ENCODE data around the gene STAC2.
A peak's percentile ranks its signal among the peaks of the same experiment; 100 is the strongest.

Gene STAC2

DNA sequence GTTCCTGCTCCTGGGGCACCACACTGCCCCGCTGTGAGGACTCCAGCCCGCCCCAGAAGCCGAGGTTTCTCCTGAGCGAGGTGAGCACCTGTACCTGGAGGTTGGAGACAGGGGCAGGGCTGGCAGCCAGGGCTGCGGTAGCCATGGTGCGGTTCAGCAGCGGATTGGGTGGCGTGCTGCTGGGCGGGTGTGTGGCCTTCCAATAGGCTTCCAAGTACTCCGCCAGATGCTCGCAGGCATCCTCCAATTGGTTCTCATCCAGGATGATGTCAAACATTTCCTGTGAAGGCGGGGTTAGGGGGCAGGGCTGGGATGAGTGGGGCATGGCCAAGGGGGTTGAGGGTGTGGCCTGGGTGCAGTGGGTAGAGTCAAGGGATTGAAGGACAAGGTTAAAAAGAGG, 48.5 kb downstream of the STAC2 start:
- Histone ChIP-seq H3K27ac (replicated peaks; ENCODE audit: low read length) (no peak overlapping the region), H3K36me3 (replicated peaks in 1 of 2; ENCODE audit: control insufficient read depth in 2 of 2, insufficient read depth in 2 of 2, low read length in 2 of 2) (peaks cover 12 to 51% of the 10 kb centered on the region in 2 donors), H2BK15ac (ENCODE audit: low read length) (no peak overlapping the region), H2BK5ac (ENCODE audit: low read length) (no peak overlapping the region), H3K4ac (ENCODE audit: low read length) (no peak overlapping the region), H2AFZ (ENCODE audit: low read length) (no peak overlapping the region), H3K79me1 (ENCODE audit: low read depth, low read length) (no peaks in the 10 kb centered on the region), H2BK12ac (ENCODE audit: low read length) (no peak overlapping the region), H4K8ac (ENCODE audit: low read depth, low read length) (no peak overlapping the region), H3K4me1 (ENCODE audit: control insufficient read depth in 2 of 2, insufficient read depth in 1 of 2, low read depth in 1 of 2, low read length in 2 of 2) (peaks cover 0 to 8% of the 10 kb centered on the region in 2 donors), H3K9me3 (replicated peaks in 1 of 2; ENCODE audit: control insufficient read depth in 2 of 2, insufficient read depth in 1 of 2, low read depth in 1 of 2, low read length in 2 of 2) (no peaks in the 10 kb centered on the region), H3K4me3 (ENCODE audit: low read length in 2 of 2) (no peak overlapping the region), H3K14ac (ENCODE audit: low read length) (no peak overlapping the region), H3K9ac (ENCODE audit: low read depth, low read length, poor library complexity) (no peak overlapping the region), H3K27me3 (ENCODE audit: control insufficient read depth in 3 of 3, insufficient read depth in 3 of 3, low read depth in 1 of 3, low read length in 3 of 3) (no peaks in the 10 kb centered on the region), H3K4me2 (ENCODE audit: insufficient read depth, low read length, poor library complexity, severe bottlenecking) (no peak overlapping the region), H2AK5ac (ENCODE audit: low read depth, low read length) (no peak overlapping the region), H3K18ac (ENCODE audit: low read length) (no peak overlapping the region), H4K91ac (ENCODE audit: low read depth, low read length, poor library complexity) (no peak overlapping the region), H2BK120ac (ENCODE audit: low read depth, low read length) (no peak overlapping the region), H3K23ac (ENCODE audit: low read depth, low read length, poor library complexity) (no peak overlapping the region)
- no CpG with 5 or more reads among the region's 12 CpGs for WGBS, 2 donors (ENCODE audit: extremely low coverage in 2 of 2, insufficient read length in 2 of 2, insufficient replicate concordance in 1 of 2)
- no peak for DNase-seq (ENCODE audit: low spot score)

DNA sequence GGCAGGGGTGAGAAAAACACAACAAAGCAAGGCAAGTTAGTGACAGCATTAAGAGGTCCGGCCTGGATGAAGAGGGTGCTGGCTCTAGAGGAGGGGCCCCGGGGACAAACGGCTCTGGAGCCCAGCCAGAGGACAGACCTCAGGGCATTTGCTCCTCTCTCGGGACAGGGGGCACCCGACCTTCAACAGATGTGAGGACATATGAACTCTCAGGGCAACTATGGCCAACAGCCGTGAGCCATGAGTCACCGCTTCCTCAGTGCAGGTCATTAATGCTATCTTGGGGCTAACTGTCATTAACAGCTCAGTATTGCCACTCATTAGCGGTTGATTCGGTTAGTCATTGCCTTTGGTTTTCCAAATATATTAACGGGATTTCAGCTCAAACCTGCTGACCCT, 50.1 kb downstream of the STAC2 start:
- no peak overlapping the region for H3K23ac ChIP-seq (ENCODE audit: low read depth, low read length, poor library complexity)
- no peak overlapping the region for H3K4ac ChIP-seq (ENCODE audit: low read length)
- H2BK120ac ChIP-seq (ENCODE audit: low read depth, low read length) = no peak overlapping the region
- no peaks in the 10 kb centered on the region for H3K27me3 ChIP-seq (ENCODE audit: control insufficient read depth in 3 of 3, insufficient read depth in 3 of 3, low read depth in 1 of 3, low read length in 3 of 3)
- H3K14ac ChIP-seq (ENCODE audit: low read length) = no peak overlapping the region
- H3K27ac ChIP-seq (replicated peaks; ENCODE audit: low read length) = no peak overlapping the region
- H4K91ac ChIP-seq (ENCODE audit: low read depth, low read length, poor library complexity) = no peak overlapping the region
- H3K4me2 ChIP-seq (ENCODE audit: insufficient read depth, low read length, poor library complexity, severe bottlenecking) = no peak overlapping the region
- no peak overlapping the region for H2BK5ac ChIP-seq (ENCODE audit: low read length)
- H3K4me3 ChIP-seq (ENCODE audit: low read length in 2 of 2) = no peak overlapping the region
- no peaks in the 10 kb centered on the region for H3K9me3 ChIP-seq (replicated peaks in 1 of 2; ENCODE audit: control insufficient read depth in 2 of 2, insufficient read depth in 1 of 2, low read depth in 1 of 2, low read length in 2 of 2)
- no peak overlapping the region for H3K9ac ChIP-seq (ENCODE audit: low read depth, low read length, poor library complexity)
- H2BK15ac ChIP-seq (ENCODE audit: low read length) = no peak overlapping the region
- H3K79me1 ChIP-seq (ENCODE audit: low read depth, low read length) = no peaks in the 10 kb centered on the region
- WGBS, 2 donors (ENCODE audit: extremely low coverage in 2 of 2, insufficient read length in 2 of 2, insufficient replicate concordance in 1 of 2) = no CpG with 5 or more reads among the region's 10 CpGs
- no peak overlapping the region for H2AFZ ChIP-seq (ENCODE audit: low read length)
- H2AK5ac ChIP-seq (ENCODE audit: low read depth, low read length) = no peak overlapping the region
- H2BK12ac ChIP-seq (ENCODE audit: low read length) = no peak overlapping the region
- no peak overlapping the region for H4K8ac ChIP-seq (ENCODE audit: low read depth, low read length)
- no peak overlapping the region for H3K18ac ChIP-seq (ENCODE audit: low read length)
- H3K36me3 ChIP-seq (replicated peaks in 1 of 2; ENCODE audit: control insufficient read depth in 2 of 2, insufficient read depth in 2 of 2, low read length in 2 of 2) = peaks cover 8 to 38% of the 10 kb centered on the region in 2 donors
- DNase-seq (ENCODE audit: low spot score) = no peak
- H3K4me1 ChIP-seq (ENCODE audit: control insufficient read depth in 2 of 2, insufficient read depth in 1 of 2, low read depth in 1 of 2, low read length in 2 of 2) = peaks cover 0 to 9% of the 10 kb centered on the region in 2 donors

DNA sequence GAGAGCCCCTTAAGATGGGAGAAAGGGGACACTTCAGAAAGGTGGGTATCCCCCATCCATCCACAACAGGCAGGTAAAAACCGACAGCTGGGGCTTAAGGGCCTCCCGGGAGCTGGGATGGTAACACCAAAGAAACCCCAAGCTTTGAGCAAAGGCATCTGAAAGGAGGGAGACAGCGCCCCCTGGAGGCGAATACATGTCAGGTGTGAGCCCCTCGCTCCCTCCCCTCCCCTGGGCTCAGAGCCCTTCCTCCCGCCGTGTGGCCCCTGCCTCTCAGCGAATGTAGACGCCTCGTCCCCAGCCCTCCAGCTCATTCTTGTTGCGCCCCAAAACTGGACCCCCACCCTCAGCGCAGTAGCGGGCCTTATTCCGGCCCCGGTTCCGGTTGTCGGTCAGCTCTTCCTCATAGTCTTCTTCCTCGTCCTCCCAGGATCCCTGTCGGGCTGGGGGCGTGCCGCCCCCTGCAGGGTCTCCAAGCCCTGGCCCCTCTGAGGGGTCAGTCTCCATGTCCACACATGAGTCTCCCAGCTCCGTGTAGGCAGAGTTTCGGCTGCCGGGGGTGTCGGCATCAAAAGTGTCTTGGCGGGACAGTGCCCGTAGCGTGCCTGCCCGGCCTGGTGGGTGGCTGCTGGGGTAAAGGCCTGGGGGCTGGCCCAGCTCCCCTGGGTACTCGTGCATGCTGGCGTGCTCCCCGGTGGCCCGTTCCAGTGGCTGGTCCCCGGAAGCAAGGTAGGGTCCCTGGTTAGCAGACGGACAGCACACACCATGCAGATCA, 50.6 kb downstream of the STAC2 start:
- Histone ChIP-seq H3K36me3 (replicated peaks in 1 of 2; ENCODE audit: control insufficient read depth in 2 of 2, insufficient read depth in 2 of 2, low read length in 2 of 2) (peaks cover 8 to 35% of the 10 kb centered on the region in 2 donors), H3K14ac (ENCODE audit: low read length) (no peak overlapping the region), H2BK15ac (ENCODE audit: low read length) (no peak overlapping the region), H3K18ac (ENCODE audit: low read length) (peak overlapping the region; percentile 2), H3K79me1 (ENCODE audit: low read depth, low read length) (no peaks in the 10 kb centered on the region), H3K27ac (replicated peaks; ENCODE audit: low read length) (no peak overlapping the region), H4K8ac (ENCODE audit: low read depth, low read length) (no peak overlapping the region), H2BK120ac (ENCODE audit: low read depth, low read length) (peak overlapping the region; percentile 24), H2BK12ac (ENCODE audit: low read length) (no peak overlapping the region), H3K4me2 (ENCODE audit: insufficient read depth, low read length, poor library complexity, severe bottlenecking) (no peak overlapping the region), H3K23ac (ENCODE audit: low read depth, low read length, poor library complexity) (no peak overlapping the region), H4K91ac (ENCODE audit: low read depth, low read length, poor library complexity) (no peak overlapping the region), H3K4me3 (ENCODE audit: low read length in 2 of 2) (no peak overlapping the region), H2BK5ac (ENCODE audit: low read length) (no peak overlapping the region), H3K4ac (ENCODE audit: low read length) (no peak overlapping the region), H3K9ac (ENCODE audit: low read depth, low read length, poor library complexity) (no peak overlapping the region), H3K4me1 (ENCODE audit: control insufficient read depth in 2 of 2, insufficient read depth in 1 of 2, low read depth in 1 of 2, low read length in 2 of 2) (peaks cover 0 to 9% of the 10 kb centered on the region in 2 donors), H3K27me3 (ENCODE audit: control insufficient read depth in 3 of 3, insufficient read depth in 3 of 3, low read depth in 1 of 3, low read length in 3 of 3) (no peaks in the 10 kb centered on the region), H2AFZ (ENCODE audit: low read length) (no peak overlapping the region), H2AK5ac (ENCODE audit: low read depth, low read length) (peak overlapping the region; percentile 44), H3K9me3 (replicated peaks in 1 of 2; ENCODE audit: control insufficient read depth in 2 of 2, insufficient read depth in 1 of 2, low read depth in 1 of 2, low read length in 2 of 2) (no peaks in the 10 kb centered on the region)
- WGBS, 2 donors (ENCODE audit: extremely low coverage in 2 of 2, insufficient read length in 2 of 2, insufficient replicate concordance in 1 of 2) = no CpG with 5 or more reads among the region's 35 CpGs
- peak; percentile 87 for DNase-seq (ENCODE audit: low spot score)

DNA sequence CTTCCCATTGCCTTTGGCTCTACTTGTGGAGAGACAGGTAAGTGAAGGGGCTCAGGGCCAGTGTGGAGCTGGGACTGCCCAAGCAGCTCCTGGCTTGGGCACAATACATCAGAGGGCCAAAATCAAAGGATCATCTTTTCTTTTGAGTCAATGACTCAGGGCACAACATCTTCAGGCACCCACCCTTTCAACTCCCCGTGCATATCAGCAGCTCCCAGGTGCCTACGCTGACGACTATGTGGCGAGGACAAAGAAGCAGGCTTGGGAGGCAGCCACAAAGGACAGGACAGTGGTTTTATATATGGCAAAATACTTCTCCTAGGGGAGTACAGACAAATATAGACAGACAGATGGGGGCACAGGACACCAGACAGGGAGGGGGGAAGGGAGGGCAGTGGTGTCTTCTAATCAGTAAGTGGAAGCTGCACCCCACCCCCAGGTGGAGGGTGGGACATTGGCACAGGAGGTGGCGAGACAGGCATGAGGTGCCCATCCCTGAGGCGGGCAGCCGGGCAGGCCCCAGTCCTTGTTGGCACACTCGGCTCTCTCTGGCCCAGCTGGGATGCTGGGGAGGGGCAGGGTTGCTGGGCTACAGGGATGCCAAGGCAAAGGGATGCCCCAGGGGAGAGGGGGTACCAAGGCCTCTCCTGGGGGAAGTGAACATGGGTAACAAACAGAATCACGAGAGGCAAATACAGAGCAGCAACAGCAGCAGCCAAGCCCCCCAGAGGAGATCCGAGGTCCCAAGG, 52.0 kb downstream of the STAC2 start:
- no peaks in the 10 kb centered on the region for H3K79me1 ChIP-seq (ENCODE audit: low read depth, low read length)
- no peak overlapping the region for H3K4ac ChIP-seq (ENCODE audit: low read length)
- H3K4me3 ChIP-seq (ENCODE audit: low read length in 2 of 2) = no peak overlapping the region
- no peak overlapping the region for H2AFZ ChIP-seq (ENCODE audit: low read length)
- H3K27ac ChIP-seq (replicated peaks; ENCODE audit: low read length) = no peak overlapping the region
- no peak overlapping the region for H3K9ac ChIP-seq (ENCODE audit: low read depth, low read length, poor library complexity)
- H2BK5ac ChIP-seq (ENCODE audit: low read length) = no peak overlapping the region
- no peak overlapping the region for H2BK12ac ChIP-seq (ENCODE audit: low read length)
- no peak overlapping the region for H4K91ac ChIP-seq (ENCODE audit: low read depth, low read length, poor library complexity)
- H4K8ac ChIP-seq (ENCODE audit: low read depth, low read length) = no peak overlapping the region
- H2AK5ac ChIP-seq (ENCODE audit: low read depth, low read length) = no peak overlapping the region
- peaks cover 8 to 28% of the 10 kb centered on the region in 2 donors for H3K36me3 ChIP-seq (replicated peaks in 1 of 2; ENCODE audit: control insufficient read depth in 2 of 2, insufficient read depth in 2 of 2, low read length in 2 of 2)
- no CpG with 5 or more reads among the region's 10 CpGs for WGBS, 2 donors (ENCODE audit: extremely low coverage in 2 of 2, insufficient read length in 2 of 2, insufficient replicate concordance in 1 of 2)
- peak overlapping the region; percentile 27 for H3K18ac ChIP-seq (ENCODE audit: low read length)
- DNase-seq (ENCODE audit: low spot score) = no peak
- H2BK15ac ChIP-seq (ENCODE audit: low read length) = no peak overlapping the region
- no peak overlapping the region for H3K14ac ChIP-seq (ENCODE audit: low read length)
- H3K4me1 ChIP-seq (ENCODE audit: control insufficient read depth in 2 of 2, insufficient read depth in 1 of 2, low read depth in 1 of 2, low read length in 2 of 2) = peaks cover 0 to 9% of the 10 kb centered on the region in 2 donors
- no peak overlapping the region for H3K23ac ChIP-seq (ENCODE audit: low read depth, low read length, poor library complexity)
- no peaks in the 10 kb centered on the region for H3K27me3 ChIP-seq (ENCODE audit: control insufficient read depth in 3 of 3, insufficient read depth in 3 of 3, low read depth in 1 of 3, low read length in 3 of 3)
- no peaks in the 10 kb centered on the region for H3K9me3 ChIP-seq (replicated peaks in 1 of 2; ENCODE audit: control insufficient read depth in 2 of 2, insufficient read depth in 1 of 2, low read depth in 1 of 2, low read length in 2 of 2)
- no peak overlapping the region for H3K4me2 ChIP-seq (ENCODE audit: insufficient read depth, low read length, poor library complexity, severe bottlenecking)
- H2BK120ac ChIP-seq (ENCODE audit: low read depth, low read length) = no peak overlapping the region

All from neuronal stem cell (in vitro differentiated cells).